HEK293T (cell line): ENCODE data around the gene TMTC1.

Experiments
- ARNT ChIP-seq: fragments of 450-650 bp; IDR thresholded peaks from 2 replicates; pipeline ENCODE4 v1.6.1; 2017; ENCODE audit warnings: mild to moderate bottlenecking
- BHLHE40 ChIP-seq: fragments of 450-650 bp; IDR thresholded peaks from 2 replicates; pipeline ENCODE4 v1.6.1; 2016; ENCODE audit warnings: mild to moderate bottlenecking, moderate library complexity, borderline replicate concordance
- FOXA1 ChIP-seq: fragments of 450-650 bp; IDR thresholded peaks from 2 replicates; pipeline ENCODE4 v1.6.1; 2016; ENCODE audit warnings: mild to moderate bottlenecking
- FOXM1 ChIP-seq: fragments of 450-650 bp; IDR thresholded peaks from 2 replicates; pipeline ENCODE4 v1.6.1; 2017; ENCODE audit warnings: mild to moderate bottlenecking, borderline replicate concordance
- L3MBTL2 ChIP-seq: fragments of 450-650 bp; conservative IDR thresholded peaks from 2 replicates; pipeline ENCODE4 v1.6.1; 2016; ENCODE audit warnings: mild to moderate bottlenecking
- LEF1 ChIP-seq: fragments of 450-650 bp; IDR thresholded peaks from 2 replicates; pipeline ENCODE4 v1.6.1; 2017; ENCODE audit warnings: mild to moderate bottlenecking, borderline replicate concordance
- NFRKB ChIP-seq: fragments of 450-650 bp; IDR thresholded peaks from 2 replicates; pipeline ENCODE4 v1.6.1; 2016; ENCODE audit warnings: mild to moderate bottlenecking, moderate library complexity
- SP1 ChIP-seq: fragments of 450-650 bp; IDR thresholded peaks from 2 replicates; pipeline ENCODE4 v1.6.1; 2017
- SUZ12 ChIP-seq: fragments of 450-650 bp; IDR thresholded peaks from 2 replicates; pipeline ENCODE4 v1.6.1; 2016; ENCODE audit warnings: mild to moderate bottlenecking
- TARDBP ChIP-seq: fragments of 450-650 bp; IDR thresholded peaks from 2 replicates; pipeline ENCODE4 v1.6.1; 2016
- ZNF384 ChIP-seq: fragments of 450-650 bp; IDR thresholded peaks from 2 replicates; pipeline ENCODE4 v1.6.1; 2016
- TF ChIP-seq, protein P1 (sequence below): fragments of 450-650 bp; IDR thresholded peaks from 2 replicates; pipeline ENCODE4 v1.6.1; 2016

- TF ChIP-seq ARNT, result no peak
- no peak for TF ChIP-seq ZNF384
- TF ChIP-seq, protein P1, sequence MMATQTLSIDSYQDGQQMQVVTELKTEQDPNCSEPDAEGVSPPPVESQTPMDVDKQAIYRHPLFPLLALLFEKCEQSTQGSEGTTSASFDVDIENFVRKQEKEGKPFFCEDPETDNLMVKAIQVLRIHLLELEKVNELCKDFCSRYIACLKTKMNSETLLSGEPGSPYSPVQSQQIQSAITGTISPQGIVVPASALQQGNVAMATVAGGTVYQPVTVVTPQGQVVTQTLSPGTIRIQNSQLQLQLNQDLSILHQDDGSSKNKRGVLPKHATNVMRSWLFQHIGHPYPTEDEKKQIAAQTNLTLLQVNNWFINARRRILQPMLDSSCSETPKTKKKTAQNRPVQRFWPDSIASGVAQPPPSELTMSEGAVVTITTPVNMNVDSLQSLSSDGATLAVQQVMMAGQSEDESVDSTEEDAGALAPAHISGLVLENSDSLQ, result no peak
- no peak for TF ChIP-seq BHLHE40
- TF ChIP-seq L3MBTL2, result no peak
- TF ChIP-seq SUZ12, result no peak
- TF ChIP-seq TARDBP, result no peak
- TF ChIP-seq FOXA1, result no peak
- no peak for TF ChIP-seq SP1
- no peak for TF ChIP-seq NFRKB
- no peak for TF ChIP-seq FOXM1
- TF ChIP-seq LEF1, result no peak
Measured at GRCh38 chr12:29816874-29817725, 33.4 kb upstream of the TMTC1 start.
